GM12891 (cell line): ENCODE results near the gene AADACL3.

Source experiments
- POLR2A ChIP-seq: IDR thresholded peaks from 2 replicates; pipeline ENCODE4 v1.6.1; 2011; ENCODE audit warnings: low read depth, low read length, control low read depth
- POLR2AphosphoS5 ChIP-seq: IDR thresholded peaks from 2 replicates; pipeline ENCODE4 v1.6.1; 2011; ENCODE audit warnings: low read depth, low read length, control low read depth
- SPI1 ChIP-seq: IDR thresholded peaks from 2 replicates; pipeline ENCODE4 v1.6.1; 2011; ENCODE audit warnings: low read depth, low read length, control low read depth

DNA sequence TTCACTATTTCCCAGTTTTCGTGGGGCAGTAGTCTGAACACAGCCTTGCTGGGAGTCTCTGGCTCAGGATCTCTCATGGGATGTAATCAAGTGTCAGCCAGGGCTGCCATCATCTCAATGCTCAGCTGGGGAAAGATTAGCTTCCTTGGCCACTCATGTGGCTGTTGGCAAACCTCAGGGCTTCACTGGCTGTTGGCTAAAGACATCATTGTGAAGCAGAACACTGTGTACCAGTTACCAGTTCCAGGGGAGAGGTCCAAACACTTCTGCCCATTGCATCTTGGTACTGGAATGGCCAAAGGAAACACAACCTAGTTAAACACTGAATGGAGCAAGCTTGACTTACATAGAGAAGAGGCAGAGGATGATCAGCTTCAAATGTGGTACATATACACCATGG lies 38.3 kb upstream of the AADACL3 start:
- no peak for TF ChIP-seq SPI1
- TF ChIP-seq POLR2AphosphoS5: no peak
- no peak for TF ChIP-seq POLR2A
